GM10266 (cell line): ENCODE measurements around the gene TNFRSF13B.
"Not testable (repeated sequence)": the region's sequence is repeated elsewhere in the genome, so short reads cannot be mapped to it uniquely, and the experiment has no call there.

Experiments
- DNase-seq: peaks from one replicate; pipeline ENCODE4 v3.0.0; 2012; ENCODE audit errors: extremely low spot score
- CTCF ChIP-seq: IDR thresholded peaks from 2 replicates; pipeline ENCODE4 v1.5.1; 2012; ENCODE audit warnings: mild to moderate bottlenecking, low read depth; ENCODE audit not compliant: control insufficient read depth, insufficient read depth; ENCODE audit errors: missing control alignments

The TNFRSF13B gene

GRCh38 chr17:16987830-16988601, 16.1 kb upstream of the TNFRSF13B start:
- no peak for TF ChIP-seq CTCF
- DNase-seq, result peak; percentile 88

GRCh38 chr17:16987066-16987829, 15.3 kb upstream of the TNFRSF13B start:
- no peak for TF ChIP-seq CTCF
- no peak for DNase-seq

- no peak for TF ChIP-seq CTCF
- no peak for DNase-seq
These were observed 14.5 kb upstream of the TNFRSF13B start for GRCh38 chr17:16986391-16986790.

DNA sequence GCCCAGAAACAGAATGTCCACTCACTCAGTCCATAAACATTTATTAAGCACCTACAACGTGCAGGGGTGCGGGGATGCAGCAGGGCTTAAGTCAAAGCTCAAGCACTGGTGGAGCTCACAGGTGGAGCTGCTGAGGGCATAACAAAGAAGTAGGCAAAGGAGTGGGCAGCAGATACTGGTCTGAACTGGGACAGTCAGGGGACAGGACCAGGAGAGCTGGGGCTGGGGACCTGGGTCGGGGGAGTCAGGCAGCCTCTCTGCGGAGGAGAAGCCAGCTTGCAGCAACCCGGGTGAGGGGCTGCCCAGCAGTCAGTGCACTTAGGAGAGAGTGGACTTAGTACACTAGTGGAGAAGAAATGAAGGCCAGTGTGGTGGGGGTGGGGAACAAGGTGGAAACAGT, 10.0 kb upstream of the TNFRSF13B start:
- DNase-seq, result no peak
- no peak for TF ChIP-seq CTCF

- DNase-seq, result peak; percentile 42
- no peak for TF ChIP-seq CTCF
These were observed 9.2 kb upstream of the TNFRSF13B start for GRCh38 chr17:16980813-16981731.

GRCh38 chr17:16980061-16980460, 8.1 kb upstream of the TNFRSF13B start:
- no peak for DNase-seq
- no peak for TF ChIP-seq CTCF

DNA sequence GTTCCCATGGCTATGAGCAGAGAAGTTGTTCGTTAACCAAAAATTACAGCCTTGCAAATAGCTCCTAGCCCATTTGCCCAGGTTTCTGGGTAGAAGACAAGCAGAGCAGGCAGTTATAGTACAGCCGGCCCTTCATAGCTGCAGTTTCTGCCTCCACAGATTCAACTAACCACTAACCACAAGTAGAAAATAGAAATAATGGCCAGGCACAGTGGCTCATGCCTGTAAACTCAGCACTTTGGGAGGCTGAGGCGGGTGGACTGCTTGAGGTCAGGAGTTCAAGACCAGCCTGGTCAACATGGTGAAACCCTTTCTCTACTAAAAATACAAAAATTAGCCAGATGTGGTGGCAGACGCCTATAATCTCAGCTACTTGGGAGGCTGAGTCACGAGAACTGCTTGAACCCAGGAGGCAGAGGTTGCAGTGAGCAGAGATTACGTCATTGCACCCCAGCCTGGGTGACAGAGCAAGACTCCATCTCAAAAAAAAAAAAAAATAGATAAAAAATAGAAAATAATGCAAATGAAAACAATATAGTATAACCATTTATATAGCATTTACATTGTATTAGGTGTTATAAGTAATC, 7.4 kb upstream of the TNFRSF13B start:
- not testable (repeated sequence) for DNase-seq
